K562 (cell line): ENCODE results near the gene EXOC6. TPM values are rescaled to one million over a fixed set of nuclear protein-coding genes. Genes with fewer than 3 reads are reported as not detected.
A peak's percentile ranks its signal among the peaks of the same experiment; 100 is the strongest.

Experiments
- MBD2 ChIP-seq: sonication (generic); IDR thresholded peaks from 2 replicates; pipeline ENCODE4 v1.6.1; 2016; ENCODE audit warnings: low read depth, borderline replicate concordance
- MEIS2 ChIP-seq: fragments of 450-650 bp; IDR thresholded peaks from 2 replicates; pipeline ENCODE4 v1.6.1; 2014; ENCODE audit warnings: mild to moderate bottlenecking; ENCODE audit not compliant: partially characterized antibody
- PKNOX1 ChIP-seq: fragments of 450-650 bp; IDR thresholded peaks from 2 replicates; pipeline ENCODE4 v1.6.1; 2016
- polyA plus RNA-seq, 8 experiments: library from polyadenylated mRNA; depleted of rRNA in 4 of 8; stranded (reverse) in 5 of 8; unstranded in 3 of 8; fragments of >200 nt; fragmentation: Nextera tagmentation in 2 of 8; fragmentation: Illumina TruSeq in 1 of 8; extraction: Ambion mirVana in 2 of 8; extraction: Trizol in 1 of 8; gene quantifications; 2 replicates each; pipeline versions ENCODE4 v1.2.1 to v1.2.3, GENCODE V29; 2011 to 2014; ENCODE audit warnings: inconsistent platforms in 1 of 8, missing spikeins in 1 of 8
- total RNA-seq, 7 experiments: library from RNA; depleted of rRNA in 6 of 7; stranded (reverse); fragments of >200 nt in 6 of 7; fragmentation: Illumina TruSeq in 2 of 7; extraction: Trizol in 2 of 7; gene quantifications; 2 replicates each; pipeline versions ENCODE4 v1.2.1 to v1.2.3, GENCODE V29; 2011 to 2021; ENCODE audit warnings: low replicate concordance in 1 of 7
- TF ChIP-seq, protein P1 (sequence below), 2 experiments: IDR thresholded peaks in 1 of 2; conservative IDR thresholded peaks in 1 of 2; 2 replicates each; pipeline ENCODE4 v1.6.1; 2016; ENCODE audit warnings: low read depth in 2 of 2, mild to moderate bottlenecking in 1 of 2, missing compliant biosample characterization in 1 of 2, missing genetic modification characterization in 1 of 2, moderate library complexity in 1 of 2

The EXOC6 gene
- total and polyA plus RNA-seq, 9 of the 15 experiments (the other 6 are each of a cell fraction or from before 2014, with no cell fraction given), result 13.9 to 42.8 (median 24.9) TPM

GRCh38 chr10:92829786-92830377 lies 18.4 kb upstream of the EXOC6 start (continued):
- TF ChIP-seq, protein P1, sequence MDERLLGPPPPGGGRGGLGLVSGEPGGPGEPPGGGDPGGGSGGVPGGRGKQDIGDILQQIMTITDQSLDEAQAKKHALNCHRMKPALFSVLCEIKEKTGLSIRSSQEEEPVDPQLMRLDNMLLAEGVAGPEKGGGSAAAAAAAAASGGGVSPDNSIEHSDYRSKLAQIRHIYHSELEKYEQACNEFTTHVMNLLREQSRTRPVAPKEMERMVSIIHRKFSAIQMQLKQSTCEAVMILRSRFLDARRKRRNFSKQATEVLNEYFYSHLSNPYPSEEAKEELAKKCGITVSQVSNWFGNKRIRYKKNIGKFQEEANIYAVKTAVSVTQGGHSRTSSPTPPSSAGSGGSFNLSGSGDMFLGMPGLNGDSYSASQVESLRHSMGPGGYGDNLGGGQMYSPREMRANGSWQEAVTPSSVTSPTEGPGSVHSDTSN (CRISPR knock-in tag; IDR thresholded peaks at IDR 0.05; ENCODE audit: low read depth), result no peak
- TF ChIP-seq, protein P1 (tag; conservative IDR thresholded peaks at IDR 0.05; ENCODE audit: low read depth), result peak; percentile 47; the same call in 1 of the 2 replicates
- TF ChIP-seq MEIS2 (peak; percentile 76), MBD2 (no peak), PKNOX1 (peak; percentile 80)
